ELF-1 (cell line): ENCODE measurements around the gene EIF4G3.
"Not testable (repeated sequence)": the region's sequence is repeated elsewhere in the genome, so short reads cannot be mapped to it uniquely, and the experiment has no call there.

Experiments
- DNase-seq: peaks from one replicate; pipeline ENCODE4 v3.0.0-alpha.2; 2016; ENCODE audit warnings: low read depth, low spot score

Gene EIF4G3

DNA sequence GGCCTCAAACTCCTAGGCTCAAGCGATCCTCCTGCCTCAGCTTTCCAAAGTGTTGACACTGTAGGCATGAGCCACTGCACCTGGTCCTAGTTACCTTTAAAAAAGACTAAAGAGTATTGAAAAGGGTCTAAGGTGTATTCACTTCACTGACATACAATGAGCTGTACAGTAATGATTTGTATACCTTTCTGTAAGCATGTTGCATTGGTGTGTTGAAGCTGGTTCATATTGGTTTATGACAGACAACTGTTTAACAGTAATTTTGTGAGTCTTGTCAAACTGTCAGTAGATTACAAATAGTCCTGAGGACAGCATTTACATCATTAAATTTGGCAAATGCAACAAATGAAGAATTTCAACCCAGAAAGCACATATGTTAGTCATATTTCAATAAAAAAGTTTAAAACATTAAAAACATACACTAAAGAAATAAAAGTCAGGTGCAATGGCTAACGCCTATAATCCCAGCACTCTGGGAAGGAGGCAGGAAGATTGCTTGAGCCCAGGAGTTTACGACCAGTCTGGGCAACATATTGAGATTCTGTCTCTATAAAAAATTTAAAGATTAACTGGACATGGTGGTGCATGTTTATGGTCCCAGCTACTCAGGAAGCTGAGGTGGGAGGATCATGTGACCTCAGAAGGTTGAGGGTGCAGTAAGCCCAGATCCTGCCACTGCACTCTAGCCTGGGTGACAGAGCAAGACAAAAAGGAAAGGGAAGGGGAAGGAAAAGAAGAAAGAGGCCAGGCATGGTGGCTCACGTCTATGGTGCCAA lies 301.3 kb downstream of the EIF4G3 start:
- no peak for DNase-seq

DNA sequence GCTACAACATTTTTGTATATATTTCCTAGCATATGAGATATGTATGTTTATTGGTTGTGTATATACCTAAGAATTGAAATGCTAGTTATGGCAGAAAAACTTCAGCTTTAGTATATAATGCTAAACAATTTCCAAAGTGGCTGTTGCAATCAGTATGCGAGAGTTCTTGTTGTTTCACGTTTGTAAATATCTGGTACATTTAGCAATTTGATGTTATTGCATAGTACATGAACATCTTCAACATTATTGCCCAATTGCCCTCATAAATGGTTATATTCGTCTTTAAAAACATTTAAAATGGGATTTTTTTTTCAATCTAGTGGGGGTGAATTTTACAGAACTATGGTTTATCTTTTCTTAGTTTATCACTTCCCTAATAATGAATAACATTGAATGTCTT lies 303.4 kb downstream of the EIF4G3 start:
- no peak for DNase-seq

DNA sequence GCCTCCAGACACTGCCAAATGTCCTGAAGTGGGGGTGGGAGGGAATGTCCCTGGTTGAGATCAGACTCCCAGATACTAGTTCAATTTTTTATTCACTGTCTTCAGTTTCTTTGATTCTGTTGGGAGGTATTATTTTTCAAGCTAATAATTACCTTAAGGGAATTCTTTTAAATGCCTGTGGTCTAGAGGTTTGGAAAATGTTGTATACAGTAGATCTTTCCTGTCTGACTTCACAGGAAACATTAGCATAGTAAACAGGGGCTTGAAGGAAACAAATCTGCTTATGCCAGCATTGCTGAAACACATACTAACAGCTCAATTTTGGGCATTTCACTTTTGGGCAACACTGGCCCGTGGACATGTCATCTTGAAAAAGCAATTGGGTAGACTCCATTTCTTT lies 305.3 kb downstream of the EIF4G3 start:
- no peak for DNase-seq

DNA sequence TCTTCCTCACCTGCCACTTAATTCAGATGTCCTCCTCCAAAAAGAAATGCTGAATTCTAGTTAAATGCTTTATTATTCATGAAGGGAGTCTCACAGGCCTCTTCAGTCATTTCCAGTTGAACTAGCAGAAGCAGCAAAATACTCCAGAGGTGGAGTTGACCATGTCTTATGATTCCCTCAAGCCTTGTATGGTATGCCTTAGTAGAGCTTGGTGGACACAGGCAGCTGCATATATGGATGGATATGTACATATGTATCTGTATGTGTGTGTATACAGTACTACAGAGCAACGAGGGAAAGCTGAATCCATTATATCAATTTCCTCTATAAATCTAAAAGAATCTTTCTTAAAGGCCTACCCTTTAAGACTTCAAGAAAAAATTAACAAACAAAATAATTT lies 306.0 kb downstream of the EIF4G3 start:
- DNase-seq: no peak

DNA sequence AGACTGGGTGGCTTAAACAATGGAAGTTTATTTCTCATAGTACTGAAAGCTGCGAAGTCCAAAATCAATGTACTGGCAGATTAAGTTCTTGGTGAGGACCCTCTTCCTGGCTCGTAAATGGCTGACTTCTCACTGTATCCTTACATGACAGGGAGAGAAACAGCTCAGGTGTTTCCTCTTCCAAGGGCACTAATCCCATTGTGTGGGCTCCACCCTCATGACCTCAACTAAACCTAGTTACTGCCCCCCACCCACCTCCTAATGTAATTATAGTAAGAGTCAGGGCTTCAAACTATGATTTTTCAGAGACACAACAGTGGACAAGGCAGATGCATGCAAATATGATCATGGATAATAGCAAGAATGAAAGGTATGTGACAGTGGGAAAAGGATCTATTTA lies 308.4 kb downstream of the EIF4G3 start:
- no peak for DNase-seq

DNA sequence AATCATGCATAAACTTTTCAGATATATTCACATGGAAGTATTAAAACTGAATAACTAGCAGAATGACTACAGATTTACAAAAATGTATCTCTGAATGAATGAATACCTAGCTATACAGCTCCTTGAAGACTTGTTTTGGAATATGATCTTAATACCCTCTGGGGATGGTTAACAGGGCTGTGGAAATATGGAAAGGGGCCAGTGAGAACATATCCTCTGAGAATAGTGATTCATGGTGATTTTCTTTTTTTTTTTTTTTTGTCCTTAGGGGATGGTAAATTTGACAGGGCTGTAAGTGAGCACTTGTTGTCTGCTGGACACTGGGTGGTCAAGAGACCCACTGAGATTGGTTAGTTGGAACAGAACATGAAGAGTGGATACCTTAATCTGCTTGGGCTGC lies 308.9 kb downstream of the EIF4G3 start:
- no peak for DNase-seq

DNA sequence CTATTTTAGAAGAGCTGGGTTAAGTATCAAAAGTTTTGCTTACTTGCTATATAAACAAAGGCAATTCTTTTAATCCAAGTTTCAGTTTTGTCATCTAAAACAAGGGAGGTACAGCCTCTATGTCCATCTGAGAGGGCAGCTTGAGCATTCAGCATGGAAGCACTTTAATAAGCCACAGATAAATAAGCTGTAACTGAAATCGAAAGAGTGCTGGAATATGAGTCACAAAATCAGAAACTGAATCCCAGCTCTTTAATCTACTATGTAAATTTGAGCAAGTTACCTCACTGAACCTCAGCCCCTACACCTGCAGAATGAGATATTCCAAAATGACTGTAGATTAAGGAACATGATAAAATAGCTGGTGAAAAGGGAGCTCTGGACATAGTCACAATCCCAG lies 309.6 kb downstream of the EIF4G3 start:
- DNase-seq: no peak

DNA sequence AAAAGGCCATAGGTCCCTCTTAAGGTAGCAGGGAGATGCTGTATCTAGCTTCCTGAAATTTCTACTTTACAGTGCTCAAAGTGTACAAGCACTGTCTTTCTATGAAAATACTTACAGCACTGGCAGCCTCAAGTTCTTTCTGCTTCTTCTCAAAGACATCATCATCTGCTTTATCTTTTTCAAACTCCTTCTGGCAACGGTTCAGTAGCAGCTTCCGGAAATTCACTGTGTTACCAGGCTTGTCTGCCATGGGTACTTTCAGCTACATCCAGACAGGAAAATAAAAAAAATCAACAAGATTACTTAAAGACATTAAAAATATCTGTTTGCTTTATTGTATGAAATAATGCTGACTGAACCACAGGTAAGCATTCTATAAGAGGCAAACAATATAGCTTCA lies 311.7 kb downstream of the EIF4G3 start:
- no peak for DNase-seq

DNA sequence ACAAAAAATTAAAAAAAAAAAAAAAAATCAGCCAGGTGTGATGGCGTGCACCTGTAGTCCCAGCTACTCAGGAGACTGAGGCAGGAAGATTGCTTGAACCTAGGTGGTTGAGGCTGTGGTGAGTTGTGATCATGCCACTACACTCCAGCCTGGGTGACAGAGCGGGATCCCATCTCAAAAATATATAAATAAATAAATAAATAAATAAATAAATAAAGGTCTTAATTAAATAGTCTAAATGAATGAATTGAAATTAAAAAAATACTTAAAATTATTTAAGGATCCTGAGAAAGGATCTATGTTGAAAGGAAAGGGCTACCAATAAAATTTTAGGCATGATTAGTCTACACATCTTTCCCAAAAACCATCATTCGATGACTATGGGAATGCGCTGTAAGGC lies 322.2 kb downstream of the EIF4G3 start:
- DNase-seq: no peak

DNA sequence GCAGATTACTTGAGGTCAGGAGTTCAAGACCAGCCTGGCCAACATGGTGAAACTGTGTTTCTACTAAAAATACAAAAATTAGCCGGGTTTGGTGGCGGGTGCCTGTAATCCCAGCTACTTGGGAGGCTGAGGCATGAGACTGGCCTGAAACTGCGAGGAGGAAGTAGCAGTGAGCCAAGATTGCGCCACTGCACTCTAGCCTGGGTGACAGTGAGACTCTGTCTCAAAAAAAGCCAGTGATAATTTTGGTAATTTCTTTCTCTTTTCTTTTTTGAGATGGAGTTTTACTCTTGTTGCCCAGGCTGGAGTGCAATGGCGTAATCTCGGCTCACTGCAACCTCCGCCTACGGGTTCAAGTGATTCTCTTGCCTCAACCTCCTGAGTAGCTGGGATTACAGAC lies 324.9 kb downstream of the EIF4G3 start:
- DNase-seq: not testable (repeated sequence)

DNA sequence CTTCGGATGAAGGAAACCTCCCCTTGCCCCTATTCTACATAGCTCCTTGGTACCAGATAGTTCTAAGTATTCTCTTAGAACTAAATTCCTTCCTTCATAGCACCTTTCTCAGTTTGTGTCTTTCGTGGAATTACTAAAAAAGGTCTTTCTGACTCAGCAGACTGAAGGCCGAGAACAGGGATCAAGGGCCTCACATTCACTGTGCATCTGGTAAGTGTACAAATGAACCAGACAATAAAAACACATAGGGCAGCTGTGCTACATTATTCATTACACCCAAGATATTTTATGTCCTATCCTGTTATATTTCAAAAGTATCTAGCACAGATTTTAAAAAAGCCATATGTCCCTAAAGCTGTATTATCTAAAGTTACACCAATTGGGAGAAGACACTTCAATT lies 326.7 kb downstream of the EIF4G3 start:
- no peak for DNase-seq

DNA sequence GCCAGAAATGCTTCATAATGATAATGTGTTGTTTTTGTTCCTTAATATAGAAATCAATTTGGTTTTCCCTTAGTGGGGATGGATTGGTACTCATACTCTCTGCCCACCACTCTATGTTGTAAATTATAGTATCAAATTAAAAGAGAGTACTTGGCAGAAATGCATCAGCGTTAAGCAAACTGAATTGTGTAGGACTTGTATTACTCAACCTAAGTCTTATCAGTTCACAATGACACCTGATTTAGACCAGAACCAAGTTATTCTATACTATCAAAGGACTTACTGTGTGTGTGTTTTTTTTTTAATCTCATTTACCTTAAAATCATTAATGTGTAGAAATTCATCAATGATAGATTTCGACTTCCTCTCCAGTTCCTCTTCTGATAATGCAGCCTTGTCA lies 327.6 kb downstream of the EIF4G3 start:
- no peak for DNase-seq

DNA sequence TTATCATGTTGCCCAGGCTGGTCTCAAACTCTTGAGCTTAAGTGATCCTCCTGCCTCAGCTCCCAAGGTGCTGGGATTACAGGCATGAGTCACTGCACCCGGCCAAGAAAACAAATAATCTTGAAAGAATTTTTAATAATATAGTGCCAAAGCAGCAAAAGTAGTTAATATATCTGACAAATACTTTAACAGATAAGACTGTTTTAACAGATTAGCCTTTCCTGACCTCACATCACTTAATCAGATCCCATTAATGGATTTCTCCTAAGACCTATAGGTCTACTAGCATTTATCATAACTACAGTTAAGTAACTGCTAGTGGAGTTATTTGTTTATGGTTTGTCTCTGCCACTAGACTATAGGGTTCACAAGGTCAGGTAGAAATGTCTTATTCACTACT lies 328.5 kb downstream of the EIF4G3 start:
- DNase-seq: no peak

DNA sequence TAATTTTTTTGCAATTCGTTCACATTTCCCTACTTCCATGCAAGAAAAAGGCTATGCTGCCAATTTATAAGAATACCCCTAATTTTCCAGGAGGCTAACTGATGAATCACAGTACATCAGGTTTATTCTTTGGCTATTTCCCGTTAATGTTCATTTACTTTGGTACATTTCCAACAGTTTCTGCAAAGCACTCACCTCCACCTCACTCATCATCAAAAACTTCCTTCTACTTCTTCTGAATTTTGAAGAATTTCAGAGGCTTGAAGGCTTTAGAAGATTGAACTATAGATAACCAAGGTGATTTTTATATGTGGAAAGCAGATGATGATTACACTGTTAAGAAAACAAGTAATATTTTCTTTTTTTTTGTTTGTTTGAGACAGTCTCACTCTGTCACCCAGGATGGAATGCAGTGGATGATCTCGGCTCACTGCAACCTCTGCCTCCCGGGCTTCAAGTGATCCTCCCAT lies 329.1 kb downstream of the EIF4G3 start:
- DNase-seq: no peak

DNA sequence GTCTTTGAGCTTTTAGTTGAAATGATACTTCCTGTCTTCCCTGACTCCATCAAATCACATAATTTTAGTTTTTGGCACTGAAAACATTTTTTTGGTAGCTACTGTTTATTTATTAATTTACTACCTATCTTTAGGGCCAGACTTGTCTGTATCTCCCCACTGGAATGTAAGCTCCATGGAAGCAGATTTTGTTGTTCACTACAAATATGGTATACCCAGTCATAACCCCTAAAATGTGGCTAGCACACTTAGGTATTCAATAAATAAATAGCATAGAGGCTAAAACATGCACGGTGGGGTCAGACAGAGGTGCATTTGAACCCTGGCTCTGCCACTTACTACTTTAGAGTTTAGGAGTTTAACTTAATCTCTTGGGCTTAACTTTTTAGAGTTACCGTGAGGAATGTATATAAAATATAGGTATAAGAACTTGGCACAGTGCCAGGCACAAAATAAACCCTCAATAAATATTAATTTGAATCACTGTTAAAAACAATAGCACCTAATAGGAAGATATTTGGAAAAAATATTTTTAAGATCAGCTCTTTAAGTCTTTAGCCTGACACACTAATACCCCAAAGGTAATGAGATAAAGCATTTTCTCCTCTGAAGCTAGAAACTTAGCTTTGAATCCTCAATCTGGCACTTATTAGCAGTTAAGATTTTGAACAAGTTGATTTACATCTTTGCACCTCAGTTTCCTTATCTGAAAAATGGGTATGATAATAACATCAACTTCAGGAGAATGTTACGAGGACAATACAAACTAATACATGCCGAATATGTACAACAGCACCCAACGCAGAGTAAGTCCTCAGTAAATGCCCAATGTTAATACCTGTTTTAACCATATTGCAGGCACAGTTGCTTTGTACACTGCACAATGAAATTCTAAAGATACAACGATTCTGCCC lies 330.0 kb downstream of the EIF4G3 start:
- no peak for DNase-seq

DNA sequence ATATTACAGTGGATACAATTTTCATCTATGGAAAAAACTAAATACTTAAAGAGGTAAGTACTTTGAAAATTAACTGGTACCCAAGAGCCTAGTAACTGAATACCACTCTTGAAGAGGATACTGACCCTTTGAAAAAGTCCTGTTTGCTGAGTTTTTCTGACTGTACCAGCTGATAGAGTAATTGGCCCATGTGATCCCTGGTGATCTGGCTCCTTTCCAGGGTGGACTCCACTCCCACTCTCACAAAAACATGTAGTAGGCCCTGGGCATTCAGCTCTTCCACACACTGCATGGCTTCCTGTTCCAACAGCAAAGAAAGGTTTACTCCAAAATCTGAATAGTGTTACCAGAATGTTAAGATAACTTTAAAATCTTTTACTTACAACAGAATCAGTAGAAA lies 336.0 kb downstream of the EIF4G3 start:
- no peak for DNase-seq

DNA sequence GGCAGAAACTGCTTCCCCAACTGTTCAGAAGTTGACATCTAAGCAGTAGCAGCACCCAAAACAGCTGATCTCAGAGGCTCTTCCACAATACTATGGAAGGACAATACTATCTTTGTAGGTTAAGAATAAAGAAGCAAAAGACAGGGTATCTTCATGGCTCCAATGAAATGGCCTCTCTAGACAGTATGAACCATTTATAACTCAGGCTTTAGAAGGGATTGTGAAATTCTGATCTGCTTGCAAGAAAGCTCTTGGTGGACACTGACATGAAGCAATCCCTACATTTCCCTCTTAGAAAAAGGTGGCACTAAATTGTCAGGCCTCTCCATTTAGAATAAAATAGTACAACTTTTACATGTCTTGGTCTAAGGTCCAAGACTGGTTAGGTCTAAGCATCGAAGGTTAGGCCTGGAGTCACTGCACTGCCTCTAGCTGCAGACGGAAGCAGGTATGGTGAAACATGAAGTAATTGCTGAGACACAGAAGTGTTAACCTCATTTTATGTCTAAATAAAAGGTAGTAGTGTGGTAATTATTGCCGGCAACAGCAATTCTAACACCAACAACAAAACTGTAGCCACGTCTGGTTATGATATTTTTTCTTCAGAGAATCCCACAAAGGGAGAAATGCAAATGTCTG lies 339.0 kb downstream of the EIF4G3 start:
- no peak for DNase-seq

DNA sequence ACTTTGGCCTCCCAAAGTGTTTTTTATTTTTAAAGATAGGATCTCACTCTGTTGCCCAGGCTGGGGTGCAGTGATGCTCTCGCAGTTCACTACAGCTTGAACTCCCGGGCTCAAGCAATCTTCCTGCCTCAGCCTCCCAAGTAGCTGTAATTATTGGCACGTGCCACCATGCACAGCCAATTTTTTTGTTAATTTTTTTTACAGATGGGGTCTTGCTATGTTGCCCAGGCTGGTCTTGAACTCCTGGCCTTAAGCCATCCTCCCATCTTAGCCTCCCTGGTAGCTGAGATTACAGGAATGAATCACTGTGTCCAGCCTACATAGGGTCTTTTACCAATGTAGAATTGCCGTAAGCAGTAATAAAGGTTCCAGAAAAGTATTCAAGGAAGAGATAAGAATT lies 340.5 kb downstream of the EIF4G3 start:
- DNase-seq: no peak

DNA sequence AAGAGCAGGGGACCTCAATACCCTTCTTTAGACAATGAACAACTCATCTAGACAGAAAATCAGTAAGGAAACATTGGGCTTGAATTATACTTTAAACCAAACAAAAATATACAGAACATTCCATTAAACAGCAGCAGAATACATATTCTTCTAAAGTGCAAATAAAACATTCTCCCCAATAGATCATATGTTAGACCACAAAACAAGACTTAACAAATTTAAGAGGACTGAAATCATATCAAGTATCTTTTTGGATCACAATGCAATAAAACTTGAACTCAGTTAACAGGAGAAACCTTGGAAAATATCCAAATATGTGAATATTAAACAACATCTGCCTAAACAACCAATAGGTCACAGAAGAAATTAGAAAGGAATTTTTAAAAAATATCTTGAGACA lies 341.9 kb downstream of the EIF4G3 start:
- no peak for DNase-seq

DNA sequence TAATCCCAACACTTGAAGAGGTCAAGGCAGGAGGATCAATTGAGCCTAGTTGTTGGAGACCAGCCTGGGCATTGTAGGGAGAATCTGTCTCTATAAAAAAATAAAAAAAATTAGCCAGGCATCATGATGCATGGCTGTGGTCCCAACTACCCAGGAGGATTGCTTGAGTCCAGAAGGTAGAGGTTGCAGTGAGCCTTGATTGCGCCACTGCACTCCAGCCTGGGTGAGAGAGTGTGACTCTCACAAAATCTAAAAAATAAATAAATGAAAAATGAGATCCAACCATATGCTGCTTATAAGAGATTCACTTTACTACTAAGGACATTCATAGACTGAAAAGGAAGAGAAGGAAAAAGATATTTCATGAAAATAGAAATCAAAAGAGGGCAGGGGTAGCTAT lies 342.5 kb downstream of the EIF4G3 start:
- no peak for DNase-seq

DNA sequence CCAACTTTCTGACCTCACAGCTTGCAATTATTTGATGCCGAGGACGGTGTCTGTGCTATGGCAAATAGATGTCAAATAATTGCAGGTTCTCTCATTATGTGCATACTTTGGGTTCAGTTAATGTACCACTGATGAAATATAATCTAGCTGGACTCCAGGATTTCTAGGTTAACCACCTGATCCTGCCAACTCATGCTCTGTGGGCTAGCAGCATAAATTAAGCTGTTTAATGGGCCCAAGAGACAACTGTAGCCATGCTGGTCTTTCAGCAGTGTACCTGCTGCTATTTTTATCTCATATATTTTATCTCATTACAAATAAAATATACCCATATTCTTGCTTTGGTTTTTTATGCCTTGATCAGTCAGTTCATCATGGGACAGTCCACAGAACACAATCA lies 346.3 kb downstream of the EIF4G3 start:
- no peak for DNase-seq

DNA sequence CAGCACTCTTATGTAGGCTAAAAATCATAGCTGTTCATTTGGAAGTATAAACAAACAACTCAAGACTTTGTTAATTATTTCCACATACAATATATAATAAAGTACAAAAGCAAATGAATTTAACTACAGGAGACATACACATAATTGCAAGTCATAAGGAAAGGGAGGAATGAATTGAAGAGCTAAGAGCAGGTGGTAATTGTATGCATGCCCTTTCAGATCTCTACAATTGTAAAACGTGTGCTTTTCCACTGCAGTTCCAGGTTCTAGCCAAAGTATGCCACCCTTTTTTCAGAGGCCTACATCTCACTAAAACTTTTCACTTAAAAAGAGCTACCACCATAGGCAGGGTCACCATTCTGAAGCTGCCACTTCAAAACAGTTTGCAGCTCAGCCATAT lies 346.8 kb downstream of the EIF4G3 start:
- no peak for DNase-seq
